Ishikawa (cell line): ENCODE measurements around the gene CD300LD.

Experiments used
- CEBPB ChIP-seq: IDR thresholded peaks from 2 replicates; pipeline ENCODE4 v1.6.1; 2012
- CREB1 ChIP-seq: IDR thresholded peaks from 2 replicates; pipeline ENCODE4 v1.6.1; 2012; ENCODE audit warnings: low read depth
- EGR1 ChIP-seq: IDR thresholded peaks from 2 replicates; pipeline ENCODE4 v1.6.1; 2012
- EP300 ChIP-seq: IDR thresholded peaks from 2 replicates; pipeline ENCODE4 v1.6.1; 2012; ENCODE audit warnings: borderline replicate concordance
- FOXM1 ChIP-seq: IDR thresholded peaks from 2 replicates; pipeline ENCODE4 v1.6.1; 2012; ENCODE audit warnings: low read depth, borderline replicate concordance
- MAX ChIP-seq: IDR thresholded peaks from 2 replicates; pipeline ENCODE4 v1.6.1; 2012
- NFIC ChIP-seq: IDR thresholded peaks from 2 replicates; pipeline ENCODE4 v1.6.1; 2012
- RAD21 ChIP-seq: IDR thresholded peaks from 2 replicates; pipeline ENCODE4 v1.6.1; 2012; ENCODE audit warnings: low read depth
- REST ChIP-seq: IDR thresholded peaks from 2 replicates; pipeline ENCODE4 v1.6.1; 2012; ENCODE audit warnings: low read depth, mild to moderate bottlenecking
- TAF1 ChIP-seq: IDR thresholded peaks from 2 replicates; pipeline ENCODE4 v1.6.1; 2012; ENCODE audit warnings: low read depth, mild to moderate bottlenecking
- TCF12 ChIP-seq: IDR thresholded peaks from 2 replicates; pipeline ENCODE4 v1.6.1; 2012; ENCODE audit warnings: low read depth
- TEAD4 ChIP-seq: IDR thresholded peaks from 2 replicates; pipeline ENCODE4 v1.6.1; 2012
- USF1 ChIP-seq: IDR thresholded peaks from 2 replicates; pipeline ENCODE4 v1.6.1; 2012
- YY1 ChIP-seq: IDR thresholded peaks from 2 replicates; pipeline ENCODE4 v1.6.1; 2012; ENCODE audit warnings: low read depth
- ZBTB7A ChIP-seq: IDR thresholded peaks from 2 replicates; pipeline ENCODE4 v1.6.1; 2012; ENCODE audit warnings: low read depth

The CD300LD gene

GRCh38 chr17:74592087-74592990 is at the start of gene CD300LD:
Gene CD300LD, minus strand, starts transcription at chr17:74592283. Its CDS starts 81 bp downstream, at chr17:74592202.
- TF ChIP-seq REST = no peak
- no peak for TF ChIP-seq EP300
- no peak for TF ChIP-seq YY1
- TF ChIP-seq CREB1 = no peak
- TF ChIP-seq EGR1 = no peak
- no peak for TF ChIP-seq ZBTB7A
- TF ChIP-seq FOXM1 = no peak

GRCh38 chr17:74641224-74641957 is 49.3 kb upstream of the CD300LD start:
- TF ChIP-seq EGR1 (no peak), FOXM1 (no peak), RAD21 (no peak), TEAD4 (no peak), NFIC (no peak), ZBTB7A (no peak), CEBPB (no peak), TCF12 (no peak), YY1 (no peak), TAF1 (no peak), EP300 (no peak)

- TF ChIP-seq CREB1 = no peak
- no peak for TF ChIP-seq CEBPB
- TF ChIP-seq MAX = no peak
- no peak for TF ChIP-seq REST
- no peak for TF ChIP-seq FOXM1
- no peak for TF ChIP-seq TCF12
- TF ChIP-seq YY1 = no peak
- TF ChIP-seq EGR1 = no peak
- no peak for TF ChIP-seq USF1
- no peak for TF ChIP-seq NFIC
- no peak for TF ChIP-seq EP300
- TF ChIP-seq TEAD4 = no peak
- TF ChIP-seq TAF1 = no peak
- no peak for TF ChIP-seq RAD21
- no peak for TF ChIP-seq ZBTB7A
Measured at GRCh38 chr17:74639704-74640151, 47.6 kb upstream of the CD300LD start.

- TF ChIP-seq ZBTB7A (no peak), EGR1 (no peak), YY1 (no peak), TAF1 (no peak), NFIC (no peak), USF1 (no peak), FOXM1 (no peak), REST (no peak), MAX (no peak), CREB1 (no peak), TCF12 (no peak), TEAD4 (no peak), RAD21 (no peak), CEBPB (no peak)
Measured at GRCh38 chr17:74637926-74638325, 45.8 kb upstream of the CD300LD start.
